ENCODE results near the gene TBC1D5.
"Not testable (repeated sequence)": the region's sequence is repeated elsewhere in the genome, so short reads cannot be mapped to it uniquely, and the experiment has no call there.

- TF ChIP-seq, protein P1, sequence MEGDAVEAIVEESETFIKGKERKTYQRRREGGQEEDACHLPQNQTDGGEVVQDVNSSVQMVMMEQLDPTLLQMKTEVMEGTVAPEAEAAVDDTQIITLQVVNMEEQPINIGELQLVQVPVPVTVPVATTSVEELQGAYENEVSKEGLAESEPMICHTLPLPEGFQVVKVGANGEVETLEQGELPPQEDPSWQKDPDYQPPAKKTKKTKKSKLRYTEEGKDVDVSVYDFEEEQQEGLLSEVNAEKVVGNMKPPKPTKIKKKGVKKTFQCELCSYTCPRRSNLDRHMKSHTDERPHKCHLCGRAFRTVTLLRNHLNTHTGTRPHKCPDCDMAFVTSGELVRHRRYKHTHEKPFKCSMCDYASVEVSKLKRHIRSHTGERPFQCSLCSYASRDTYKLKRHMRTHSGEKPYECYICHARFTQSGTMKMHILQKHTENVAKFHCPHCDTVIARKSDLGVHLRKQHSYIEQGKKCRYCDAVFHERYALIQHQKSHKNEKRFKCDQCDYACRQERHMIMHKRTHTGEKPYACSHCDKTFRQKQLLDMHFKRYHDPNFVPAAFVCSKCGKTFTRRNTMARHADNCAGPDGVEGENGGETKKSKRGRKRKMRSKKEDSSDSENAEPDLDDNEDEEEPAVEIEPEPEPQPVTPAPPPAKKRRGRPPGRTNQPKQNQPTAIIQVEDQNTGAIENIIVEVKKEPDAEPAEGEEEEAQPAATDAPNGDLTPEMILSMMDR (IDR thresholded peaks at IDR 0.05), result not testable (repeated sequence)
- not testable (repeated sequence) for TF ChIP-seq EP300 (IDR thresholded peaks at IDR 0.05; ENCODE audit: low read depth); POLR2A (IDR thresholded peaks at IDR 0.05)
These were observed 49.4 kb downstream of the TBC1D5 start for GRCh38 chr3:17692846-17693669.
